Choroid plexus epithelial cell (primary cell): ENCODE measurements around the gene HDAC7.

Experiments used
- DNase-seq: peaks from one replicate; pipeline ENCODE4 v3.0.0-alpha.2; 2010; ENCODE audit warnings: low read depth
- H3K4me3 ChIP-seq: 2 replicates; pipeline ENCODE4 v1.5.1; 2011; ENCODE audit warnings: low read depth, mild to moderate bottlenecking, control low read depth, low read length, moderate library complexity
- TF ChIP-seq, protein P1 (sequence below): conservative IDR thresholded peaks from 2 replicates; pipeline ENCODE4 v1.5.1; 2011; ENCODE audit warnings: low read depth, mild to moderate bottlenecking, control low read depth, inconsistent platforms, low read length, moderate library complexity

The HDAC7 gene

DNA sequence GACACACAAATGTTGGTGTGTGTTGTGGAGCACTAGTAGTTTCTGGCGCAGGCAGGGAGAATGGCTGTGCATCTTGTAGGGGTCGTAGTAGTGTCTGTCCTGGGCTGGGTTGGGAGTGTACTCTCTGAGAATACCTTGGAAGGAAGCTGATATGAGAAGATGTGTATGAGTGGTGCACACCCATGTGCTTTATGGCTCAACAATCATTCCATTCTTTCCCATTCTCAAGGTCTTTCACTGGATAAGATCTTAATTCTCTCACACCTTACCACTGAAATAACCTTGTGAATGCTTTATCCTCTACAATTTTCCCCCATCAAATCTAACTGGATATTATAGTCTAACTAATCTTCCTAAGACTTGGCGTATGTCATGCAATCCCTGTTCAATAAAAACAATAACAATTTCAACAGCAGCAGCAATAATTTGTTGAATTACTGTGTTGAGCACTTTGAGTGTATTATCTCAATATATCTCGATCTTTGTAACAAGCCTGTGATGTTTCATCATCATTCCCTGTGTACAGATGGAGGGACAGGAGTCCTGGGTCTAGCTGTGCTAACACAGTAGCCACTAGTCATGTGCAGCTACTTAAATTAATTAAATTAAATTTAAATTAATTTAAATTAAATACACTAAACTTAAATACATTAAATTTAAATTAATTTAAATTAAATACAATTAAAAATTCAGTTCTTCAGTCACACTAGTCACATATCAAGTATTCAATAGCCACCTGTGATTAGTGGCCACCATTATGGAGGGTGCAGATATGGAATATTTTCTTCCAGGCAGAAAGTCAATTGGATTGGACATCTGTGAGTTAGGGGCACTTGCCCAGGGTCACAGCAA lies 50.2 kb downstream of the HDAC7 start:
- TF ChIP-seq, protein P1, sequence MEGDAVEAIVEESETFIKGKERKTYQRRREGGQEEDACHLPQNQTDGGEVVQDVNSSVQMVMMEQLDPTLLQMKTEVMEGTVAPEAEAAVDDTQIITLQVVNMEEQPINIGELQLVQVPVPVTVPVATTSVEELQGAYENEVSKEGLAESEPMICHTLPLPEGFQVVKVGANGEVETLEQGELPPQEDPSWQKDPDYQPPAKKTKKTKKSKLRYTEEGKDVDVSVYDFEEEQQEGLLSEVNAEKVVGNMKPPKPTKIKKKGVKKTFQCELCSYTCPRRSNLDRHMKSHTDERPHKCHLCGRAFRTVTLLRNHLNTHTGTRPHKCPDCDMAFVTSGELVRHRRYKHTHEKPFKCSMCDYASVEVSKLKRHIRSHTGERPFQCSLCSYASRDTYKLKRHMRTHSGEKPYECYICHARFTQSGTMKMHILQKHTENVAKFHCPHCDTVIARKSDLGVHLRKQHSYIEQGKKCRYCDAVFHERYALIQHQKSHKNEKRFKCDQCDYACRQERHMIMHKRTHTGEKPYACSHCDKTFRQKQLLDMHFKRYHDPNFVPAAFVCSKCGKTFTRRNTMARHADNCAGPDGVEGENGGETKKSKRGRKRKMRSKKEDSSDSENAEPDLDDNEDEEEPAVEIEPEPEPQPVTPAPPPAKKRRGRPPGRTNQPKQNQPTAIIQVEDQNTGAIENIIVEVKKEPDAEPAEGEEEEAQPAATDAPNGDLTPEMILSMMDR: no peak
- no peak for DNase-seq
- H3K4me3 ChIP-seq: no peak overlapping the region

GRCh38 chr12:47768323-47768811 lies 51.3 kb downstream of the HDAC7 start:
- no peak overlapping the region for H3K4me3 ChIP-seq
- TF ChIP-seq, protein P1: no peak
- peak; percentile 69 for DNase-seq

DNA sequence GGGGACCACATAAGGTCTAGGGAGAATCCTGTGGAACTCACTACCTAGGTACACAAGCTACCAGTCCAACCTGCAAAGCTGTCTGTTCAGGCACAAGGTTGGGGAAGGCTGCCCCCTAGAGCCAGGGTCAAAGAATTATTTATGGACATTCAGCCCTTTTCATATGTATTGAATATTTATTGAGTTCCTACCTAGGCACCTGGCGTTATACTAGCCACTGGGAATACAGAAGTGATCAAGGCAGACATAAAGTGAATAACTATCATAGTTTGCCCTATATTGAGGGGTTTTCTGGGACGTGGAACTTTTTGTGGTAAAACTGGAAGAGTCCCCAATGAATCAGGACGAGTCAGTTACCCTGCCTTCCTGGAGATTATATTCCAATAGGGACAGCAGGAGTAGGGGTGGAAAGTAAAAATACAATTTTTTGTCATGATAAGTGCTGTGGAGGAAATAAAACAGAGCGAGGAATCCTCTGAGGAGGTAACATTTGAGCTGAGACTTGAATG lies 52.4 kb downstream of the HDAC7 start:
- H3K4me3 ChIP-seq: no peak overlapping the region
- DNase-seq: peak; percentile 70
- TF ChIP-seq, protein P1: peak; percentile 71

DNA sequence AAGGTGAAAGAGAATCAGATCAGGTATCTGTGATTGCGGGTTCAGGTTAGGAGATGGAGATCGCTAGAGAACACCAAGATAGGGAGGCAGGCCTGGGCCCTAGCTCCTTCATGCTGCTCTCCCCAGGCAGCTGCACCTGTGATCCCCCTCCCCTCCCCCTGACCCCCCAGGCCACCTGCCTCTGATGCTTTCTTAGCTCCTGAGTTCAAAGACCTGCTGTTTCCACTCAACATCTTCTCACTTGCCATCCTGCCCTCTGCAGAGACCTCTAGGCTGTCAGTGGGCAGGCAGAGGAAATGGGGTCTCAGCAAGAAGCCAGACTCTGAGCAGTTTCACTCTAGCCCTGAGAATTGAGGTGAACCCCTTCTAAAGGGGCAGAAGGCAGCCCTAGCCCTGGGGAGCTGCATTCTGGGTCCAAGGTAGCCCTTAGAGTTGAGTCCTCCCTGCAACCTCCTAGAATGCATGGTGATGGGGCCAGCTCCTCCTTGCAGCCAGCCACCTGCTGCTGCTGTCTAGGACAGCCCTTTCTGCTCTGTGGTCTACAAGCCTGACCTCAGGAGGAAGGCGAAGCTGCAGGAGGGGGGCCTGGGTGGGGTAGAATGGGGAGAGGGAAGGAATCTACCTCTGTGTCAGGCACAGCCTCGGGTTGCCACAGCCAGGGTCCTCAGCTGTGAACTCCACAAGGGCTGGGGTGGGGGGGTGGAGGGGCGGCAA lies 53.0 kb downstream of the HDAC7 start:
- TF ChIP-seq, protein P1: no peak
- no peak for DNase-seq
- H3K4me3 ChIP-seq: no peak overlapping the region

- DNase-seq: no peak
- no peak overlapping the region for H3K4me3 ChIP-seq
- TF ChIP-seq, protein P1: no peak
These were observed 56.0 kb downstream of the HDAC7 start for GRCh38 chr12:47763481-47764346.

- TF ChIP-seq, protein P1: no peak
These were observed 56.7 kb downstream of the HDAC7 start for GRCh38 chr12:47762850-47763465.

More at GRCh38 chr12:47762850-47763465, 56.7 kb downstream of the HDAC7 start:
- no peak overlapping the region for H3K4me3 ChIP-seq
- no peak for DNase-seq
